SK-N-MC (cell line): ENCODE measurements around the gene WDR33.
A peak's percentile ranks its signal among the peaks of the same experiment; 100 is the strongest.

Experiments
- DNase-seq: peaks from one replicate; pipeline ENCODE4 v3.0.0-alpha.2; 2011; ENCODE audit warnings: low read depth, low spot score
- H3K27ac ChIP-seq: fragments of 200-600 bp; sonication (generic); 2 replicates; pipeline ENCODE4 v1.5.1; 2016; ENCODE audit warnings: mixed run types
- H3K36me3 ChIP-seq: fragments of 200-600 bp; sonication (generic); 2 replicates; pipeline ENCODE4 v1.6.1; 2017; ENCODE audit warnings: antibody characterized with exemption, low read length, mixed read lengths; ENCODE audit not compliant: insufficient read depth
- H3K4me3 ChIP-seq: fragments of 200-600 bp; sonication (generic); 2 replicates; pipeline ENCODE4 v1.5.1; 2016
- H3K9ac ChIP-seq: fragments of 200-600 bp; sonication (generic); 2 replicates; pipeline ENCODE4 v1.8.0; 2017; ENCODE audit warnings: mixed run types, mixed read lengths; ENCODE audit not compliant: insufficient read length
- H3K9me3 ChIP-seq: fragments of 200-600 bp; sonication (generic); 2 replicates; pipeline ENCODE4 v1.6.1; 2017; ENCODE audit warnings: low read depth, mild to moderate bottlenecking, antibody characterized with exemption, low read length, moderate library complexity, mixed read lengths
- EZH2 ChIP-seq: fragments of 200-600 bp; sonication (generic); IDR thresholded peaks from one replicate; pipeline ENCODE4 v1.6.1; 2017; ENCODE audit warnings: antibody characterized with exemption
- FOXP2 ChIP-seq: optimal IDR thresholded peaks from 2 replicates; pipeline ENCODE3; 2011; ENCODE audit warnings: mild to moderate bottlenecking, moderate library complexity; ENCODE audit not compliant: insufficient read depth; ENCODE audit errors: extremely low read length, control extremely low read depth
- POLR2AphosphoS5 ChIP-seq: IDR thresholded peaks from 2 replicates; pipeline ENCODE4 v1.6.1; 2012; ENCODE audit warnings: mild to moderate bottlenecking, low read depth, low read length, borderline replicate concordance

The WDR33 gene

DNA sequence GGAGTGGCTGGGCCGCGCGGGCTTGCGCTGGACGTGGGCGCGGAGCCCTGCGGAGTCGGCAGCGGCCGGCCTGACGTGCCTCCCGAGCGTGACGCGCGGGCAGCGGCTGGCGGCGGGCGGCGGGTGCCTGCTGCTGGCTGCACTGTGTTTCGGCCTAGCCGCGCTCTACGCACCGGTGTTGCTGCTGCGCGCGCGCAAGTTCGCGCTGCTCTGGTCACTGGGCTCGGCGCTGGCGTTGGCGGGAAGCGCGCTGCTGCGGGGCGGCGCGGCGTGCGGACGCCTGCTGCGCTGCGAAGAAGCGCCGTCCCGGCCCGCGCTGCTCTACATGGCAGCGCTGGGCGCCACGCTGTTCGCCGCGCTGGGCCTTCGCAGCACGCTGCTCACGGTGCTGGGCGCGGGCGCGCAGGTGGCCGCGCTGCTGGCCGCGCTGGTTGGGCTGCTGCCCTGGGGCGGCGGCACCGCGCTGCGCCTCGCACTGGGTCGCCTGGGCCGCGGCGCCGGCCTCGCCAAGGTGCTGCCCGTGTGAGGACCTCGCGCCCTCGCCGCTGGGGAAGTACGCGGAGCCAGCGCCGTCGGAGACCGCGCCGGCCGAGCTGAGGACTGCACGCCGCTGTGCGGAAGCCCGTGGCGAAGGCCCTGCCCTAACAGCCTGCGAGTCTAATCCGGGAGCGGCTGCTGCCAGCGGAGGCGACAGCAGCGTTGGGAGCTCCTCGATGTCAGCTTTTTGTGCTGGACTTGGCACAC lies 109.1 kb downstream of the WDR33 start:
- TF ChIP-seq EZH2, result no peak
- peak; percentile 44; the same call in 1 of the 2 replicates for TF ChIP-seq POLR2AphosphoS5

DNA sequence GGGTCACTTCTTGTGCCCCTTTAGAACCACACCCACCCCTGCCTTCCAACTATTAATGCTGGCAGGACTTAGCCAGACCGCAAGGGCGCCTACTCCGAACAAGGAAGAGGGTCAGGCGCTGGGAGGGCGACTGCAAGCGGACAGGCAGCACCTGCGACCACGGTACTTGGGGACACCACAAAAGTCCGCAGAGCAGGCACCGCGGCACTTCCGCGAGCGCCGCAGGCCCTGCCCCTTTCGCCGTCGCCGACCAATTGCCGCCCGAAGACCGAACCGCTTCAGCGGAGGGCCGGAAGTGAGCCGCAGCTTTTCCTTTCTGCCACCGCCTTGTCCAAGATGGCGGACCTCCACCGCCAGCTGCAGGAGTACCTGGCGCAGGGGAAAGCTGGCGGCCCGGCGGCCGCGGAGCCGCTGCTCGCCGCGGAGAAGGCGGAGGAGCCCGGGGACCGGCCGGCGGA lies 109.7 kb downstream of the WDR33 start, which contains the start of gene SFT2D3:
Gene SFT2D3 (plus strand): TSS at position 305 of the 458 bp plus-strand sequence. CDS start 32 bp downstream, at position 337.
- DNase-seq, result peak; percentile 39
- peak within 1 kb of the TSS; percentile 92 for H3K9ac ChIP-seq
- no peak for TF ChIP-seq FOXP2
- TF ChIP-seq POLR2AphosphoS5, result peak; percentile 90
- H3K4me3 ChIP-seq, result peak within 1 kb of the TSS; percentile 99
- peaks cover 28% of the 10 kb centered on the region for H3K36me3 ChIP-seq
- no peaks in the 10 kb centered on the region for H3K9me3 ChIP-seq
- peak within 1 kb of the TSS; percentile 82 for H3K27ac ChIP-seq

More for the DNA sequence above, 109.1 kb downstream of the WDR33 start:
- Histone ChIP-seq H3K27ac (peak overlapping the region; percentile 82), H3K4me3 (peak overlapping the region; percentile 99), H3K9ac (peak overlapping the region; percentile 92), H3K9me3 (no peaks in the 10 kb centered on the region), H3K36me3 (peaks cover 34% of the 10 kb centered on the region)
- no peak for DNase-seq

DNA sequence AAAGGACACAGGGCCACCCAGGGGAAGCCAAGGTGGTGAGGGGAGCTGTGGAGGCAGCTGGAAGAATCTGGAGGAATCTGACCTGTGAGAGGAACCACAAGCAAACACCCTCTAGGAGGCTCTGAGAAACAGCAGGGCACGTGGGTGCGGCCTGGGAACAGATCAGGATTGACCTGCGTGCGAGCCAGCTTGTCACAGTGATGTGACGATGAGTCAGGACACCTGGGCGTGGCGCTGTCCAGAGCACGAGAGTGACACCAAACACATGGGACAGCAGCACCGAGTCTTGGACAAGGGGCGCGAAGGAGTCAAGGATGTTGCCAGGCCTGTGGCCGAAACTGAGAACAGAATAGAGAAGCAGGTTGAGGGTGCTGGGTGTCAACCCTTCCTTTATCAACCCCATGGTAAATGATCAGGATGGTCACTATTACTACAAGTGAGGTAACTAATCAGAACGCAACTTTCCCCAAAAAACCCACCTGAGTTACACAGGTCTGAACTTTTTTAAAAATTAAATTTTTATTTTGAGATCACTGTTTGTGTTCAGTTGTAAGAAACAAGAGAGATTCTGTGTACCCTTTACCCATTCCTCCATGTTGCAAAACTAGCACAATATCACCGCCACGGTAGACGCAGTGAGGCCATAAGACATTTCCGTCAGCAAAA lies 110.3 kb downstream of the WDR33 start:
- H3K27ac ChIP-seq, result peak overlapping the region; percentile 82; the same call in 1 of the 2 replicates
- peak overlapping the region; percentile 99 for H3K4me3 ChIP-seq
- no peaks in the 10 kb centered on the region for H3K9me3 ChIP-seq
- H3K9ac ChIP-seq, result peak overlapping the region; percentile 92
- DNase-seq, result no peak
- TF ChIP-seq POLR2AphosphoS5, result no peak
- TF ChIP-seq FOXP2, result no peak
- TF ChIP-seq EZH2, result no peak
- H3K36me3 ChIP-seq, result peaks cover 22% of the 10 kb centered on the region

GRCh38 chr2:127698553-127699355 lies 112.2 kb downstream of the WDR33 start:
- no peak for DNase-seq
- Histone ChIP-seq H3K4me3 (no peak overlapping the region), H3K9ac (no peak overlapping the region), H3K27ac (no peak overlapping the region), H3K9me3 (no peaks in the 10 kb centered on the region), H3K36me3 (peaks cover 11% of the 10 kb centered on the region)
- TF ChIP-seq EZH2, result no peak
- TF ChIP-seq FOXP2, result no peak
- TF ChIP-seq POLR2AphosphoS5, result no peak

DNA sequence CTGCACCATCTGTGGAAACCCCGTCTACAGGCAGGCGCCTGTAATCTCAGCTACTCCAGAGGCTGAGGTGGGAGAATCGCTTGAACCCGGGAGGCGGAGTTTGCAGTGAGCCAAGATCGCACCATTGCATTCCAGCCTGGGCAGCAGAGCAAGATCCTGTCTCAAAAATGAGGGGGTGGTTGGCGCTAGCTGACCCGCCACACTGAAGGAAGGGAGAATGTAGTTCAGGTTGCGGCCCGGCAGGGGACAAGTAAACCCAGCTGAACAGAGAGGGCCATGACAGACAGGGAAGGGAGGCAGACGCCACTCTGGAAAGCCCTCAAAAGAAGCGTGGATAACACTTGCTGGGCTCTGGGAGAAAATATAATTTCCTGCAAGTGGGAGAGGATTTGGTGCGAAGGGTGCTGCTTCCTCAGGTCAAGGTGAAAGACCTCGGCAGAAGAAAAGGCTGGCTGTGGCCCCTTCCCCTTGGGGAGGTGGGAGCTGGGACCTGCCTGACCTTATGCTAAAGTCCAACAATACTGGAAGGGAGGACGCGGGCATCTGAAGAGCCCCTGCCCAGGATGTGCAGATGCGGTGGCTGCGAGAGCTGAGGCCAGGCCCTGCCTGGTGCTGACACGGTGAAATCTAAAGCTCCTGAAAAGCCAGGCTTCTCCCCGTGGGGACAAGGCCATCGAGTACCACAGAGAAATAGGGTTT lies 113.3 kb downstream of the WDR33 start:
- Histone ChIP-seq H3K4me3 (no peak overlapping the region), H3K27ac (no peak overlapping the region), H3K36me3 (peaks cover 3% of the 10 kb centered on the region; the same call in 1 of the 2 replicates), H3K9me3 (no peaks in the 10 kb centered on the region), H3K9ac (no peak overlapping the region)
- TF ChIP-seq EZH2 (no peak), FOXP2 (no peak), POLR2AphosphoS5 (no peak)
- DNase-seq, result no peak

DNA sequence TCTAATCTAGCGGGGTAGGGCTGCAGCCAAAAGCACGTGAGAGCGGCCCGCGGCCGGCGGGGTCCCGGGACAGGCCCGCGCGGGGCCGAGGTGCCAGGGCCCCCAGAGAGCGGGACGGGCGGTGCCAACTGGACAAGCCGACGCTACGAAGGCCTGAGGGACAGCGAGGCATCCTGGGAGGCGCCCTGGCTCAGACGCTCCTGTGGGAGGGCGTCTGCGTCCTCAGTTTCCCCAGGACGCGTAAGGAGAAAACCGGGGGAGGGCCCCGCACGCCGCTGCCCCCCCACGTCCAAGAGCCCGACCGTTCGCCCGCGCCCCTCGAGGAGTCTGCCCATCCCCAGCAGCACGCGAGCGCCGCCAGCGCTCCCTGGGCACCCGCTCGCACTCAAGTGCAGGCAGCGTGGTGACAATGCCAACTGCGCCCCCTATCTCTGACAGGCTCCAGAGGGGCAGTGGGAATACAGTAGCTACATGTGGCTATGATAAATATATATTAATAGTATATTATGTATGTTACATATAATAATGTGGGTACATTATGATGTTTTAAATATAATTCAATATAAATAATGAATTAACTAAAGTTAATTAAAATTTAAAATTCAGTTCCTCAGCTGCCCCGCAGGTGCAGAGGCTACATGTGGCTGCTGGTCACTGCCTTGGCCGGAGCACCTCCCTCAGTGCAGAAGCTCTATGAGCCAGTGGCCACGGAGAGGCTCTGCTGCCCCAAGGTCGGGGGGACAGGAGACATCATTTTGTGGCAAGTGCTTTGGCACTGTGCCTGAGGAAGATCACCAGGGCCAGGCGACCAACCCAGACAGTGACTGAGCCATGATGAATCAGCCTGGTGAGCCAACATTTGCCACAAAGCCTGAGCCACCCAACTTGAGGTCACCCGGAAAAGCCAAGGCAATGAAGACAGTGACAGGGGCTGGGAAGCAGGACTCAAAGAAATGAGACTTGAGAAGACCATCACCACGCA lies 115.2 kb downstream of the WDR33 start:
- Histone ChIP-seq H3K9me3 (no peaks in the 10 kb centered on the region), H3K36me3 (no peaks in the 10 kb centered on the region), H3K9ac (no peak overlapping the region), H3K4me3 (no peak overlapping the region), H3K27ac (no peak overlapping the region)
- DNase-seq, result no peak
- TF ChIP-seq FOXP2, result no peak
- TF ChIP-seq POLR2AphosphoS5, result no peak
- no peak for TF ChIP-seq EZH2

GRCh38 chr2:127694986-127695385 lies 116.0 kb downstream of the WDR33 start:
- DNase-seq, result no peak
- no peak overlapping the region for H3K27ac ChIP-seq
- no peaks in the 10 kb centered on the region for H3K9me3 ChIP-seq
- no peak overlapping the region for H3K4me3 ChIP-seq
- H3K36me3 ChIP-seq, result no peaks in the 10 kb centered on the region
- no peak overlapping the region for H3K9ac ChIP-seq
- TF ChIP-seq EZH2 (no peak), FOXP2 (no peak), POLR2AphosphoS5 (no peak)
